ENCODE results near the gene SLC37A4.

DNA sequence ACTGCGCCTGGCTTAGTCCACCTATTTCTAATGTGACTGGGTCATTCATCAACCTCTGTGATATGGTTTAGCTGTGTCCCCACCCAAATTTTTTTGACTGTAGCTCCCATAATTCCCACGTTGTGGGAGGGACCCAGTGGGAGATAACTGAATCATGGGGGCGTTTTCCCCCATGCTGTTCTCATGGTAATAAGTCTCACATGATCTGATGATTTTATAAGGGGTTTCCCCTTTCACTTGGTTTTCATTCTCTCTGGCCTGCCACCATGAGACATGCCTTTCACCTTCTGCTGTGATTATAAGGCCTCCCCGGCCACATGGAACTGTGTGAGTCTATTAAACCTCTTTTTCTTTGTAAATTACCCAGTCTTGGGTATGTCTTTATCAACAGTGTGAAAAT lies 24.0 kb downstream of the SLC37A4 start:
- TF ChIP-seq, protein P1, sequence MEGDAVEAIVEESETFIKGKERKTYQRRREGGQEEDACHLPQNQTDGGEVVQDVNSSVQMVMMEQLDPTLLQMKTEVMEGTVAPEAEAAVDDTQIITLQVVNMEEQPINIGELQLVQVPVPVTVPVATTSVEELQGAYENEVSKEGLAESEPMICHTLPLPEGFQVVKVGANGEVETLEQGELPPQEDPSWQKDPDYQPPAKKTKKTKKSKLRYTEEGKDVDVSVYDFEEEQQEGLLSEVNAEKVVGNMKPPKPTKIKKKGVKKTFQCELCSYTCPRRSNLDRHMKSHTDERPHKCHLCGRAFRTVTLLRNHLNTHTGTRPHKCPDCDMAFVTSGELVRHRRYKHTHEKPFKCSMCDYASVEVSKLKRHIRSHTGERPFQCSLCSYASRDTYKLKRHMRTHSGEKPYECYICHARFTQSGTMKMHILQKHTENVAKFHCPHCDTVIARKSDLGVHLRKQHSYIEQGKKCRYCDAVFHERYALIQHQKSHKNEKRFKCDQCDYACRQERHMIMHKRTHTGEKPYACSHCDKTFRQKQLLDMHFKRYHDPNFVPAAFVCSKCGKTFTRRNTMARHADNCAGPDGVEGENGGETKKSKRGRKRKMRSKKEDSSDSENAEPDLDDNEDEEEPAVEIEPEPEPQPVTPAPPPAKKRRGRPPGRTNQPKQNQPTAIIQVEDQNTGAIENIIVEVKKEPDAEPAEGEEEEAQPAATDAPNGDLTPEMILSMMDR (IDR thresholded peaks at IDR 0.05) = no peak
- TF ChIP-seq NR1H2 (CRISPR knock-in tag; IDR thresholded peaks at IDR 0.05) = no peak
- no peak for TF ChIP-seq ZNF396 (CRISPR knock-in tag; IDR thresholded peaks at IDR 0.05; ENCODE audit: borderline replicate concordance)
- TF ChIP-seq, protein P2, sequence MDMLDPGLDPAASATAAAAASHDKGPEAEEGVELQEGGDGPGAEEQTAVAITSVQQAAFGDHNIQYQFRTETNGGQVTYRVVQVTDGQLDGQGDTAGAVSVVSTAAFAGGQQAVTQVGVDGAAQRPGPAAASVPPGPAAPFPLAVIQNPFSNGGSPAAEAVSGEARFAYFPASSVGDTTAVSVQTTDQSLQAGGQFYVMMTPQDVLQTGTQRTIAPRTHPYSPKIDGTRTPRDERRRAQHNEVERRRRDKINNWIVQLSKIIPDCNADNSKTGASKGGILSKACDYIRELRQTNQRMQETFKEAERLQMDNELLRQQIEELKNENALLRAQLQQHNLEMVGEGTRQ (CRISPR knock-in tag; IDR thresholded peaks at IDR 0.05) = no peak
- TF ChIP-seq, protein P3, sequence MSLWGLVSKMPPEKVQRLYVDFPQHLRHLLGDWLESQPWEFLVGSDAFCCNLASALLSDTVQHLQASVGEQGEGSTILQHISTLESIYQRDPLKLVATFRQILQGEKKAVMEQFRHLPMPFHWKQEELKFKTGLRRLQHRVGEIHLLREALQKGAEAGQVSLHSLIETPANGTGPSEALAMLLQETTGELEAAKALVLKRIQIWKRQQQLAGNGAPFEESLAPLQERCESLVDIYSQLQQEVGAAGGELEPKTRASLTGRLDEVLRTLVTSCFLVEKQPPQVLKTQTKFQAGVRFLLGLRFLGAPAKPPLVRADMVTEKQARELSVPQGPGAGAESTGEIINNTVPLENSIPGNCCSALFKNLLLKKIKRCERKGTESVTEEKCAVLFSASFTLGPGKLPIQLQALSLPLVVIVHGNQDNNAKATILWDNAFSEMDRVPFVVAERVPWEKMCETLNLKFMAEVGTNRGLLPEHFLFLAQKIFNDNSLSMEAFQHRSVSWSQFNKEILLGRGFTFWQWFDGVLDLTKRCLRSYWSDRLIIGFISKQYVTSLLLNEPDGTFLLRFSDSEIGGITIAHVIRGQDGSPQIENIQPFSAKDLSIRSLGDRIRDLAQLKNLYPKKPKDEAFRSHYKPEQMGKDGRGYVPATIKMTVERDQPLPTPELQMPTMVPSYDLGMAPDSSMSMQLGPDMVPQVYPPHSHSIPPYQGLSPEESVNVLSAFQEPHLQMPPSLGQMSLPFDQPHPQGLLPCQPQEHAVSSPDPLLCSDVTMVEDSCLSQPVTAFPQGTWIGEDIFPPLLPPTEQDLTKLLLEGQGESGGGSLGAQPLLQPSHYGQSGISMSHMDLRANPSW (CRISPR knock-in tag; conservative IDR thresholded peaks at IDR 0.05; ENCODE audit: low read depth) = no peak
- no peak for TF ChIP-seq RELA (CRISPR knock-in tag; IDR thresholded peaks at IDR 0.05; ENCODE audit: borderline replicate concordance)
